Measurements from ENCODE around the gene GIGYF2. TPM values are rescaled to one million over a fixed set of nuclear protein-coding genes. Genes with fewer than 3 reads are reported as not detected.
A peak's percentile ranks its signal among the peaks of the same experiment; 100 is the strongest.

GIGYF2 gene
- total and polyA plus RNA-seq, 2 of the 13 experiments (the other 11 are each of a cell fraction or from before 2014, with no cell fraction given): 44.9 to 73.5 TPM

DNA sequence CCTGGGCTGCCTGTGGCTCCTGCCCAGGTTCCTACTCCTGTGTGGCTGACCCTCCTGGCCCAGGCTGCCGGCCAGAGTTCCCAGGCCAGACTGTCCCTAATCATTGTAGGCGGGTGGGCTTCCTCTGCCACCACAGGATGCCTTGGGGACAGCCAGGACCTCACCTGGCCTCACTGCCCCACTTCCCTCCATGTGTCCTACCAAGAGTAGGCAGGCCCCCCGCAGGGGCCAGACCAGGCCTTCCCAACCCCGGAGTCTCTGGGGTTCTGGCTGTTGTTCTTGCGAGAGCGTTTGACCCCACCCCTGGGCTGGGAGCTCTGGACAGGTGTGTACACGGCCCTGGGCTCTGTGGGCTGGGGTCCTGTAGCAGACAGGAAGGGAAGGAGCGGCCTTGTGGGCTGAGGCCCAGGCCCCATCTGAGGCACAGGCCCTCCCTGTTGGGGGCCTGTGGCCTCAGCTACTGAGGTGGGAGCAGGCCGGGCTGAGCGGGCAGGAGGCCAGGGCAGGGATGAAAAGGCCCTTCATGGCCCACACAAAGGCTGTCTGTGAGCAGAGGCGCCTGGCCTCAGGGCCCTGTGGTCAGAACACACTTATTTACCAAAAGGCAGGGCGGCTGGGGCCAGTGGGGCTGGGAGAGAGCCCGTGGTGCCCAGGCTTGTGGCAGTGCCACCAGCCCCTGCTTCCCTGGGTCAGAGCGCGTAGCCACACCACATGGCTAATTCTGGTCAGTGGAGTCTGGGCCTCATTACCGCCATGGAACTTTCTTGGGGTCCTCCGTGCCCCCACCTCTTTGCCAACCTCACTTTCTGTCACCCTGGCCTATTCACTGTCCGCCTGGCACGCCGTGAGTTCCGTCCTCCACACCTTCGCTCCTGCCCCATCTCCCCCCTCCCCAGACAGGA, 175.0 kb downstream of the GIGYF2 start (continued):
- TF ChIP-seq ZNF740 (CRISPR knock-in tag; IDR thresholded peaks at IDR 0.05): no peak
- TF ChIP-seq NCOA5 (CRISPR knock-in tag; IDR thresholded peaks at IDR 0.05): no peak
- no peak for TF ChIP-seq THYN1 (CRISPR knock-in tag; IDR thresholded peaks at IDR 0.05; ENCODE audit: borderline replicate concordance, low read depth)
- TF ChIP-seq FOXO1 (CRISPR knock-in tag; IDR thresholded peaks at IDR 0.05): peak; percentile 30; the same call in 1 of the 2 replicates
- no peak for TF ChIP-seq ATF4 (CRISPR knock-in tag; IDR thresholded peaks at IDR 0.05)
- peak; percentile 59; the same call in 1 of the 2 replicates for TF ChIP-seq TAF1 (CRISPR knock-in tag; IDR thresholded peaks at IDR 0.05)
- no peak for TF ChIP-seq E2F5 (CRISPR knock-in tag; conservative IDR thresholded peaks at IDR 0.05)
- TF ChIP-seq IRF9 (CRISPR knock-in tag; IDR thresholded peaks at IDR 0.05; ENCODE audit: borderline replicate concordance): no peak
- no peak for TF ChIP-seq KLF12 (CRISPR knock-in tag; IDR thresholded peaks at IDR 0.05; ENCODE audit: borderline replicate concordance)
- TF ChIP-seq ARID3A (IDR thresholded peaks at IDR 0.05; ENCODE audit: low read depth, low read length): no peak
- TF ChIP-seq YEATS4 (CRISPR knock-in tag; IDR thresholded peaks at IDR 0.05; ENCODE audit: borderline replicate concordance): no peak
- peak; percentile 25; the same call in 1 of the 2 replicates for TF ChIP-seq NR2F2 (IDR thresholded peaks at IDR 0.05; ENCODE audit: borderline replicate concordance, low read depth)
- TF ChIP-seq, protein P1, sequence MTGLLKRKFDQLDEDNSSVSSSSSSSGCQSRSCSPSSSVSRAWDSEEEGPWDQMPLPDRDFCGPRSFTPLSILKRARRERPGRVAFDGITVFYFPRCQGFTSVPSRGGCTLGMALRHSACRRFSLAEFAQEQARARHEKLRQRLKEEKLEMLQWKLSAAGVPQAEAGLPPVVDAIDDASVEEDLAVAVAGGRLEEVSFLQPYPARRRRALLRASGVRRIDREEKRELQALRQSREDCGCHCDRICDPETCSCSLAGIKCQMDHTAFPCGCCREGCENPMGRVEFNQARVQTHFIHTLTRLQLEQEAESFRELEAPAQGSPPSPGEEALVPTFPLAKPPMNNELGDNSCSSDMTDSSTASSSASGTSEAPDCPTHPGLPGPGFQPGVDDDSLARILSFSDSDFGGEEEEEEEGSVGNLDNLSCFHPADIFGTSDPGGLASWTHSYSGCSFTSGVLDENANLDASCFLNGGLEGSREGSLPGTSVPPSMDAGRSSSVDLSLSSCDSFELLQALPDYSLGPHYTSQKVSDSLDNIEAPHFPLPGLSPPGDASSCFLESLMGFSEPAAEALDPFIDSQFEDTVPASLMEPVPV (CRISPR knock-in tag; IDR thresholded peaks at IDR 0.05): peak; percentile 93
- TF ChIP-seq PBX2 (CRISPR knock-in tag; IDR thresholded peaks at IDR 0.05): no peak
- peak; percentile 31; the same call in 1 of the 2 replicates for TF ChIP-seq CC2D1A (CRISPR knock-in tag; IDR thresholded peaks at IDR 0.05)
- TF ChIP-seq MIXL1 (CRISPR knock-in tag; IDR thresholded peaks at IDR 0.05): peak; percentile 37; the same call in 1 of the 2 replicates
- TF ChIP-seq, protein P2, sequence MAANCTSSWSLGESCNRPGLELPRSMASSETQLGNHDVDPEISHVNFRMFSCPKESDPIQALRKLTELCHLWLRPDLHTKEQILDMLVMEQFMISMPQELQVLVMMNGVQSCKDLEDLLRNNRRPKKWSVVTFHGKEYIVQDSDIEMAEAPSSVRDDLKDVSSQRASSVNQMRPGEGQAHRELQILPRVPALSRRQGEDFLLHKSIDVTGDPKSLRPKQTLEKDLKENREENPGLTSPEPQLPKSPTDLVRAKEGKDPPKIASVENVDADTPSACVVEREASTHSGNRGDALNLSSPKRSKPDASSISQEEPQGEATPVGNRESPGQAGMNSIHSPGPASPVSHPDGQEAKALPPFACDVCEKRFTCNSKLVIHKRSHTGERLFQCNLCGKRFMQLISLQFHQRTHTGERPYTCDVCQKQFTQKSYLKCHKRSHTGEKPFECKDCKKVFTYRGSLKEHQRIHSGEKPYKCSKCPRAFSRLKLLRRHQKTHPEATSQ (CRISPR knock-in tag; IDR thresholded peaks at IDR 0.05; ENCODE audit: borderline replicate concordance): 0 out of 2 replicates have a peak, but pooled peaks have one; percentile 77
- peak; percentile 94 for TF ChIP-seq GATAD2A (CRISPR knock-in tag; IDR thresholded peaks at IDR 0.05)
